Hippocampal formation (tissue), 2 donors: ENCODE measurements around the gene SLC25A22.

Experiments
- DNase-seq, 2 donors: peaks; one replicate each; lab custom pipeline; 2025; lab: John Stamatoyannopoulos, UW

The SLC25A22 gene

GRCh38 chr11:798093-798713 lies at the start of gene SLC25A22:
SLC25A22 (minus strand) TSS chr11:798281; CDS start chr11:795006, 3,275 bp downstream.
- DNase-seq = peak; percentile 60 to 68

- DNase-seq = no peak
These were observed 49.8 kb upstream of the SLC25A22 start for GRCh38 chr11:847876-848275.

GRCh38 chr11:846496-847098 lies 48.5 kb upstream of the SLC25A22 start:
- no peak for DNase-seq

GRCh38 chr11:845872-846495 lies 47.9 kb upstream of the SLC25A22 start:
- DNase-seq = no peak

- DNase-seq = no peak
These were observed 46.9 kb upstream of the SLC25A22 start for GRCh38 chr11:844693-845644.

GRCh38 chr11:843818-844692 lies 46.0 kb upstream of the SLC25A22 start:
- no peak for DNase-seq

GRCh38 chr11:843086-843734 lies 45.1 kb upstream of the SLC25A22 start:
- DNase-seq = no peak

GRCh38 chr11:842370-843002 lies 44.4 kb upstream of the SLC25A22 start, which contains the start of the genes POLR2L and TSPAN4:
POLR2L (minus strand) TSS chr11:842529; CDS start chr11:842508, 21 bp downstream.
TSPAN4 (plus strand) TSS chr11:842852; CDS start chr11:850305, 7,453 bp downstream.
- peak; percentile 74 to 89 for DNase-seq

- no peak for DNase-seq
These were observed 43.9 kb upstream of the SLC25A22 start for GRCh38 chr11:841981-842369.

GRCh38 chr11:839875-840617 lies 42.0 kb upstream of the SLC25A22 start:
- DNase-seq = no peak

GRCh38 chr11:839280-839623 lies 41.2 kb upstream of the SLC25A22 start:
- DNase-seq = no peak

GRCh38 chr11:838441-839279 lies 40.6 kb upstream of the SLC25A22 start:
- no peak for DNase-seq

GRCh38 chr11:837990-838307 lies 39.9 kb upstream of the SLC25A22 start:
- DNase-seq = no peak

- DNase-seq = no peak
These were observed 39.3 kb upstream of the SLC25A22 start for GRCh38 chr11:837189-837989.

GRCh38 chr11:836700-837099 lies 38.6 kb upstream of the SLC25A22 start:
- DNase-seq = no peak

GRCh38 chr11:836274-836673 lies 38.2 kb upstream of the SLC25A22 start:
- no peak for DNase-seq

- DNase-seq = no peak
These were observed 36.6 kb upstream of the SLC25A22 start for GRCh38 chr11:834371-835316.
